Smooth muscle cell (in vitro differentiated cells): ENCODE results near the gene TGM2. TPM values are rescaled to one million over a fixed set of nuclear protein-coding genes. Genes with fewer than 3 reads are reported as not detected.
A peak's percentile ranks its signal among the peaks of the same experiment; 100 is the strongest.

ENCODE experiments used
- DNase-seq: peaks from one replicate; lab custom pipeline; 2025; ENCODE audit not compliant: unreplicated experiment; lab: John Stamatoyannopoulos, UW
- H2AFZ ChIP-seq: fragments of 200-600 bp; sonication (generic); 2 replicates; pipeline ENCODE4 v1.6.0; 2016; ENCODE audit warnings: antibody characterized with exemption, low read depth, mild to moderate bottlenecking
- H3F3A ChIP-seq: fragments of 200-600 bp; sonication (generic); 2 replicates; pipeline ENCODE4 v1.6.0; 2017; ENCODE audit warnings: antibody characterized with exemption, low read depth
- H3K27ac ChIP-seq: fragments of 200-600 bp; sonication (generic); 2 replicates; pipeline ENCODE4 v1.5.1; 2016; ENCODE audit warnings: low read depth, mild to moderate bottlenecking
- H3K27me3 ChIP-seq: fragments of 200-600 bp; sonication (generic); 2 replicates; pipeline ENCODE4 v1.6.1; 2016; ENCODE audit warnings: low read depth, mild to moderate bottlenecking
- H3K36me3 ChIP-seq: fragments of 200-600 bp; sonication (generic); 2 replicates; pipeline ENCODE4 v1.5.1; 2016; ENCODE audit warnings: low read depth
- H3K4me1 ChIP-seq: fragments of 200-600 bp; sonication (generic); 2 replicates; pipeline ENCODE4 v1.5.1; 2016; ENCODE audit warnings: low read depth
- H3K4me2 ChIP-seq: fragments of 200-600 bp; sonication (generic); 2 replicates; pipeline ENCODE4 v1.6.0; 2016; ENCODE audit warnings: mild to moderate bottlenecking
- H3K4me3 ChIP-seq: fragments of 200-600 bp; sonication (generic); 2 replicates; pipeline ENCODE4 v1.5.1; 2016; ENCODE audit warnings: mild to moderate bottlenecking
- H3K79me2 ChIP-seq: fragments of 200-600 bp; sonication (generic); 2 replicates; pipeline ENCODE4 v1.6.0; 2016; ENCODE audit warnings: low read depth, mild to moderate bottlenecking
- H3K9ac ChIP-seq: fragments of 200-600 bp; sonication (generic); 2 replicates; pipeline ENCODE4 v1.6.0; 2016; ENCODE audit warnings: low read depth
- H3K9me3 ChIP-seq: fragments of 200-600 bp; sonication (generic); replicated peaks from 2 replicates; pipeline ENCODE4 v1.5.1; 2016; ENCODE audit warnings: low read depth
- H4K20me1 ChIP-seq: fragments of 200-600 bp; sonication (generic); 2 replicates; pipeline ENCODE4 v1.6.0; 2016; ENCODE audit warnings: low read depth
- WGBS: methylation state at CpG from one replicate; pipeline ENCODE4 v1.1.7; 2016; ENCODE audit warnings: low lambda C conversion rate; 5-methylcytosine and 5-hydroxymethylcytosine counted together
- polyA plus RNA-seq: library from polyadenylated mRNA; unstranded; fragments of >200 nt; fragmentation: Nextera tagmentation; extraction: Ambion mirVana; gene quantifications from 2 replicates; pipeline ENCODE4 v1.2.1, GENCODE V29; 2016
- total RNA-seq: library from RNA; depleted of rRNA; stranded (reverse); fragments of >200 nt; gene quantifications from 2 replicates; pipeline ENCODE4 v1.2.3, GENCODE V29; 2014
- TF ChIP-seq, protein P1 (sequence below): fragments of 200-600 bp; sonication (generic); IDR thresholded peaks from 2 replicates; pipeline ENCODE4 v1.5.1; 2017; ENCODE audit warnings: borderline replicate concordance, mild to moderate bottlenecking, antibody characterized with exemption; ENCODE audit not compliant: insufficient read depth, poor library complexity, severe bottlenecking

The TGM2 gene
- total and polyA plus RNA-seq, 2 experiments from 2014 or later: 41.7 to 72.0 TPM

DNA sequence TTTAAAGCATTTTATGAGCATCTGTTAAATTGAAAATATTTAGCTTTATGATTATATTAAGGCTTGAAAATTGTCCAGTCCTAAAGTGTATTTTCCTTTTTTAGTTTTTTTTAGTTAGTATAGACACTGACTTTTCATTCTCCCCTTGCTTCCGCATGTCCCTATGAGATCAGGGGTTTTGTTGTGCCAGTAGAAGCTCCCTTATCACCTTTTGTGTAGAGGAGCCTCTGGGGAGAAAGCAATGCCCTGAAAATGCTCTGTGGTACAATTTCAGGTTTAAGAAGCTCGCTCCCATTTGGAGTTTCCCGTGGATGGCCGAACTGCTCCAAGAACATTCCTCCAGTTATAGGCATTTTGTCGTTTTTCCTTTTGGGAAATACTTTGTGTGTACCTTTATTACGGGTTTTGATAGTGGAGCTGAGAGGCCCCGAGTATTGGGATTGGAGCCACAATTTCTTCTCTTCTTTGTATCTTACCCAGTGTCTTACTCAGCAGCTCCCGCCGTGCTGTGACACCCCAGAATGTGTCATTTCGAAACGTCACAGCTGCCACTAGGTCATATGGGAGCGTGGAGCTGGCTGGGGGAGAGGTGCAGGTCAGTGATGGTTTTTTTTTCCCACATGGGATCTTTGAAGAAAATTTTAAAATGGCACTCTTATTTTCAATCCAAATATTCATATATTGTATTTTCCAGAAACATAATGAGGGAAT is 81.6 kb downstream of the TGM2 start:
- Histone ChIP-seq H4K20me1 (peaks cover 3% of the 10 kb centered on the region), H3K4me3 (no peak overlapping the region), H3K79me2 (peaks cover 15% of the 10 kb centered on the region), H2AFZ (no peak overlapping the region), H3K9ac (peak overlapping the region; percentile 83), H3K9me3 (no peaks in the 10 kb centered on the region), H3K4me1 (peaks cover 24% of the 10 kb centered on the region), H3K27me3 (no peaks in the 10 kb centered on the region), H3K27ac (peak overlapping the region; percentile 94), H3F3A (peaks cover 25% of the 10 kb centered on the region), H3K36me3 (no peaks in the 10 kb centered on the region), H3K4me2 (peak overlapping the region; percentile 62)
- WGBS: 67% methylated on average over 12 of the region's 12 CpGs
- TF ChIP-seq, protein P1, sequence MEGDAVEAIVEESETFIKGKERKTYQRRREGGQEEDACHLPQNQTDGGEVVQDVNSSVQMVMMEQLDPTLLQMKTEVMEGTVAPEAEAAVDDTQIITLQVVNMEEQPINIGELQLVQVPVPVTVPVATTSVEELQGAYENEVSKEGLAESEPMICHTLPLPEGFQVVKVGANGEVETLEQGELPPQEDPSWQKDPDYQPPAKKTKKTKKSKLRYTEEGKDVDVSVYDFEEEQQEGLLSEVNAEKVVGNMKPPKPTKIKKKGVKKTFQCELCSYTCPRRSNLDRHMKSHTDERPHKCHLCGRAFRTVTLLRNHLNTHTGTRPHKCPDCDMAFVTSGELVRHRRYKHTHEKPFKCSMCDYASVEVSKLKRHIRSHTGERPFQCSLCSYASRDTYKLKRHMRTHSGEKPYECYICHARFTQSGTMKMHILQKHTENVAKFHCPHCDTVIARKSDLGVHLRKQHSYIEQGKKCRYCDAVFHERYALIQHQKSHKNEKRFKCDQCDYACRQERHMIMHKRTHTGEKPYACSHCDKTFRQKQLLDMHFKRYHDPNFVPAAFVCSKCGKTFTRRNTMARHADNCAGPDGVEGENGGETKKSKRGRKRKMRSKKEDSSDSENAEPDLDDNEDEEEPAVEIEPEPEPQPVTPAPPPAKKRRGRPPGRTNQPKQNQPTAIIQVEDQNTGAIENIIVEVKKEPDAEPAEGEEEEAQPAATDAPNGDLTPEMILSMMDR: no peak
- DNase-seq: no peak

DNA sequence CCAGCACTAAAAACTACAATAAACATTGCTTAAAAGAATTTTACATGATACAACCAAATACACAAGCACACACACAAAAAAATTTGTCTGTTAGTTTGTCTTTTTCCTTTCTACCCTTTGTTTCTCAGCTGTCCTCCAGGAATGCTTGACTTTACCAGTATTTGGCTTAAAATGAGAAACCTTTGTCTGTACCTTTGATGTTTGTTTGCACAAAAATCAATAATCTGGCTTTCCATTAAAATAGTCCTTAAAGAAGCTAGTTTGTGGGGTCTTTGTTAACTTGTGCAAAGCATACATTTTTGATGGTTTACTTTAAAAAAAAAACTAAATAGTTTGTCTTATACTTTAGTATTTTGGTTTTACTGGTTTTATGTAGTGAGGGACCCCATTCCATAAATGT is 82.2 kb downstream of the TGM2 start:
- Histone ChIP-seq H3K36me3 (no peaks in the 10 kb centered on the region), H3K9me3 (no peaks in the 10 kb centered on the region), H4K20me1 (peaks cover 3% of the 10 kb centered on the region), H3K4me3 (no peak overlapping the region), H3K4me2 (peak overlapping the region; percentile 62), H3K79me2 (peaks cover 15% of the 10 kb centered on the region), H3K27me3 (no peaks in the 10 kb centered on the region), H3K9ac (peak overlapping the region; percentile 83), H3K4me1 (peaks cover 24% of the 10 kb centered on the region), H3F3A (peaks cover 25% of the 10 kb centered on the region), H3K27ac (peak overlapping the region; percentile 94), H2AFZ (no peak overlapping the region)
- no peak for DNase-seq
- TF ChIP-seq, protein P1: no peak

DNA sequence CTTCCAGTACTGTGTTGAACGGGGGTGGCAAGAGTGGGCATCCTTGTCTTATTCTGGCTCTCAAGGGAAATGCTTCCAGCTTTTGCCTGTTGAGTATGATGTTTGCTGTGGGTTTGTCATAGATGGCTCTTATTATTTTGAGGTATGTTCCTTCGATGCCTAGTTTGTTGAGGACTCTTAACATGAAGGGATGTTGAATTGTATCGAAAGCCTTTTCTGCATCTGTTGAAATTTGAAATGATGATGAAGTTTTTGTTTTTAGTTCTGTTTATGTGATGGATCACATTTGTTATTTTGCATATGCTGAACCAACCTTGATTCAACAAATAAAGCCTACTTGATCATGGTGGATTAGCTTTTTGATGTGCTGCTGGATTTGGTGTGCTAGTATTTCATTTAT is 83.5 kb downstream of the TGM2 start:
- Histone ChIP-seq H3K79me2 (peaks cover 15% of the 10 kb centered on the region), H3K27ac (no peak overlapping the region), H3K4me2 (no peak overlapping the region), H3K9ac (no peak overlapping the region), H3K4me3 (no peak overlapping the region), H3K9me3 (no peaks in the 10 kb centered on the region), H4K20me1 (peaks cover 3% of the 10 kb centered on the region), H2AFZ (no peak overlapping the region), H3K36me3 (no peaks in the 10 kb centered on the region), H3K27me3 (no peaks in the 10 kb centered on the region), H3K4me1 (peaks cover 24% of the 10 kb centered on the region), H3F3A (peaks cover 25% of the 10 kb centered on the region)
- WGBS: 99% methylated on average over 3 of the region's 3 CpGs
- DNase-seq: no peak
- TF ChIP-seq, protein P1: no peak

DNA sequence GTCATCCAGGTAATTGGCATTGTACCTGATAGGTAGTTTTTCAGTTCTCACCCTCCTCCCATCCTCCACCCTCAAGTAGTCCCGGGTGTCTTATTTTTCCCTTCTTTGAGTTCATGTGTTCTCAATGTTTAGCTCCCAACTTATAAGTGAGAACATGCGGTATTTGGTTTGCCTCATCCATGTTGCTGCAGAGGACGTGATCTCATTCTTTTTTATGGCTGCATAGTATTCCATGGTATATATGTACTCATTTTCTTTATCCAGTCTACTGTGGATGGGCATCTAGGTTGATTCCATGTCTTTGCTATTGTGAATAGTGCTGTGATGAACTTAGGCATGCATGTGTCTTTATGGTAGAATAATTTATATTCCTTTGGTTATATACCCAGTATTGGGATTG is 85.7 kb downstream of the TGM2 start:
- WGBS: 100% methylated on average over 3 of the region's 3 CpGs
- DNase-seq: no peak
- H3K27me3 ChIP-seq: no peaks in the 10 kb centered on the region
- TF ChIP-seq, protein P1: no peak
- H3K4me2 ChIP-seq: no peak overlapping the region
- H4K20me1 ChIP-seq: peaks cover 12% of the 10 kb centered on the region
- no peaks in the 10 kb centered on the region for H3K9me3 ChIP-seq
- H3K27ac ChIP-seq: no peak overlapping the region
- H3K4me1 ChIP-seq: peaks cover 18% of the 10 kb centered on the region
- peaks cover 16% of the 10 kb centered on the region for H3K79me2 ChIP-seq
- peaks cover 30% of the 10 kb centered on the region for H3F3A ChIP-seq
- H2AFZ ChIP-seq: no peak overlapping the region
- no peak overlapping the region for H3K9ac ChIP-seq
- no peaks in the 10 kb centered on the region for H3K36me3 ChIP-seq
- H3K4me3 ChIP-seq: no peak overlapping the region
